Fibroblast of pulmonary artery (primary cell): ENCODE measurements around the gene PTPRE.
A peak's percentile ranks its signal among the peaks of the same experiment; 100 is the strongest.

Source experiments
- DNase-seq: peaks from one replicate; pipeline ENCODE4 v3.0.0-alpha.2; 2010; ENCODE audit warnings: low read depth
- H3K4me3 ChIP-seq: replicated peaks from 2 replicates; pipeline ENCODE4 v1.5.1; 2011; ENCODE audit warnings: low read depth, mild to moderate bottlenecking, control low read depth, low read length, moderate library complexity
- CTCF ChIP-seq: IDR thresholded peaks from 2 replicates; pipeline ENCODE4 v1.5.1; 2011; ENCODE audit warnings: mild to moderate bottlenecking, control low read depth, low read length, inconsistent platforms; ENCODE audit errors: missing control alignments

PTPRE gene

DNA sequence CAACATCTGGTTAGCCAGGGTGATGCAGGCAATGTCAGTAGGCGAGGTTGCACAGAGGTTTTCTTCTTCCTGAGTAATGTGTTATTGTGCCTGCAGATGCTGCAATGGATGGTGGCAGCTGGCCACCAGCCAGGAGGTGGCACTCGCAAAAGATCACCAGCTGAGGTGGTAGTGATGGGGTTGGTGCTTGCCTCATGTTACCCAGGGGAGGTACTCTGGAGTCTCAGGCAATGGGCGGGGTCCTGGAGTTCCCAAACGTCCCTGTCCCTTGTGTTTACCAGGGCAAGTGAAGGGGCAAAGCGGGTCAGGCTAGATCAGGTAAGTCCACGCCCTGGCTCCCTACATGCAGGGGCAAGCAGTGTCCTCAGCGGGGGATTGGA is 35.3 kb upstream of the PTPRE start:
- no peak for DNase-seq
- no peak for TF ChIP-seq CTCF
- no peak overlapping the region for H3K4me3 ChIP-seq

DNA sequence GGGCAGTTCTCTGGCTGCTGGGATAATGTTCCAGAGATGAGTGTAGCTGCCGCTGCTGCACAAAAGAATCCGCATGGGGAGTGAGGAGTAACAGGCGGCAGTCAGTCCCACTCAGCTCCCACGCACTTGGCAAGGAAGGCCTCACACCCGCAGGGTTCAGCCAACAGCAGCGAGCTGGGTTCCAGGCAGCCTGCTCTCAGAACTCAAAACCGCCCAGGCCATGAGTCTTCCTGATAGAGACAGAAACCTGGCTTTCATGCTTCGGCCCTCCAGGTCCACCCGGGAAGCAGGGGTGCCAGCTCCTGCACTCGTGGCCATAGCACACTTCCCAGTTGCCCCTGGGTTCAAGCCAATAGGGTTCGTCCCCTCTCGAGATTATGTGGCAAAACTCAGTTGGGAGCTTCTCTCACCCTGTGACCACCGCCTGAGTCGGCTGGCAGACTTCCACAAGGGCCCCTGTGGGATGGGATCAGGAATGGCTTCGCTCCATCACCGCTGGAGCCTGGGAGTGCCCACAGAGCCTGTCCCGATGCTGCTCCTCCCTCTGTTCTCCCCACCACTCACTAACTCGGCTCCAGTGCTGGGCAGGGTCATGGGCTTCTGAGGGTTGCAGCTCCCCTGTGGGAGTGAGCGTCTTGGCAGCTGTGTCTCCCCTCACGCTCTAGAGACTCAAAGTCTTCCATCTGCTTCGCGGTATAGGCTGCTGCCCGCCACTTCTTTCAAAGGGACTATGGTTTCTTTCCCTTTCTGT is 34.7 kb upstream of the PTPRE start:
- no peak overlapping the region for H3K4me3 ChIP-seq
- TF ChIP-seq CTCF: no peak
- peak; percentile 75 for DNase-seq

GRCh38 chr10:127872871-127873600 is 33.9 kb upstream of the PTPRE start:
- no peak overlapping the region for H3K4me3 ChIP-seq
- peak; percentile 11 for DNase-seq
- peak; percentile 10 for TF ChIP-seq CTCF

DNA sequence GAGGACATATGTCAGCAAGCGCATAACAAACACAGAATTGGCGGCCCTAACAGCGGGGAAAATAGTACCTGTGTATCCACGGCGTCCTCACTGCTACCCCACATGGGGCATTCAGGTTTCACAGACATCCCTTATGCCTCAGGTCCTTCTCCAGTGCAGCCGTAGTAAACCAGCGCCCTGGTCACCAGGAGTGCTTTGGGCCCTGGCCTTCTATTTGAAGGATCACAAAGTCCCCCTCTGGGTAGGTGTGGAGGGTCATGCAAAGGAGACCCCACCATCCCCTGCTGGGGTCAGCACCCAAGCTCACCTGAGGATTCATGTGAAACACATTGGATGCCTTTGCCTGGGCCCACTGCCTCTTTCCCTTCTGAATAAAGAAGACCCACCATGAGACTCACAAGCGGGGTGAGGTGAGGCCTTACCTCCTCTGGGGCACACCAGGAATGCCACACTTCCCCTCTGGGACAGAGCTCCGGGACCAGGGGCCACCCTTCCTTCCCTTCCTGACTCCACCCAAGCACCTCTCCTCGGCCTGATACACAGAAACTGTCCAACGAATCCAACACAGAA is 32.9 kb upstream of the PTPRE start:
- no peak overlapping the region for H3K4me3 ChIP-seq
- no peak for DNase-seq
- TF ChIP-seq CTCF: no peak

DNA sequence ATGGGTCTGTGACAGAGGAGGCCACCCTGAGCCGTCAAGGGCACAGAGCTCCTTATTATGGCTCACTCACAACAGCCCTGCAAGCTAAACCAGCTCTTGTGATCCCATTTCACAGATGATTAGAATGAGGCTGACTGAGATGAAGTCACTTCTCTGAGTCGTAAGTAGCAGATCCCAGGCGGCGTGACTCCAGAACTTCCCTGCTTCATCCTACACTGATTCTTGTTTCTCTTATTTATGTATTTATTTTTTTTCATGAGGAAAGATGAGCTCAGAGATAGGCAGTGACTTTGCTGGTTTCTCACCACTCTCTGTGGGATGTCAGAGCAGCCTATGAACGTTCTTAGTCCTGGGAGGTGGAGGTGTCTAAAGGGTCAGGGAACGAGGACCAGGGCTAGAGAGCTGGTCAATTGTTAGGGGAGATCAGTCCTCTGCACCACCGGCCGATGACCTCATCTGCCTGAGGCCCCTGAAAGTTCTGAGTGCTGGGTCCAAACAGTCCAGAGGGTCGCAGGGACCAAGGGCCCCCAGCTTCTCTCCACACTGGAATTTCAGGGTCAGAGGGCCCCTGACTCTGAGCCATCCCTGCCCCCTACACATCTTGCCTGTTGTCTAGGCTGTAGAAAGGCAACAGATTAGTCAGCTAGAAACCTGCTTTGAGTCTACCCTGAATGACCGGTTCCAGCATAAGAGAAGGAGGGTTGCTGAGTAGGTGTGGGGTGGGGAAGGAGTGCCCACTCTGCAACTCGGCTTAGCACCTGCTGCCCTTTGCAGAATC is 32.0 kb upstream of the PTPRE start:
- no peak for TF ChIP-seq CTCF
- DNase-seq: no peak
- H3K4me3 ChIP-seq: no peak overlapping the region

- no peak overlapping the region for H3K4me3 ChIP-seq
- DNase-seq: no peak
- no peak for TF ChIP-seq CTCF
Observed at GRCh38 chr10:127875449-127875765, 31.5 kb upstream of the PTPRE start.
